ENCODE measurements around the gene AMIGO1.

Gene AMIGO1

DNA sequence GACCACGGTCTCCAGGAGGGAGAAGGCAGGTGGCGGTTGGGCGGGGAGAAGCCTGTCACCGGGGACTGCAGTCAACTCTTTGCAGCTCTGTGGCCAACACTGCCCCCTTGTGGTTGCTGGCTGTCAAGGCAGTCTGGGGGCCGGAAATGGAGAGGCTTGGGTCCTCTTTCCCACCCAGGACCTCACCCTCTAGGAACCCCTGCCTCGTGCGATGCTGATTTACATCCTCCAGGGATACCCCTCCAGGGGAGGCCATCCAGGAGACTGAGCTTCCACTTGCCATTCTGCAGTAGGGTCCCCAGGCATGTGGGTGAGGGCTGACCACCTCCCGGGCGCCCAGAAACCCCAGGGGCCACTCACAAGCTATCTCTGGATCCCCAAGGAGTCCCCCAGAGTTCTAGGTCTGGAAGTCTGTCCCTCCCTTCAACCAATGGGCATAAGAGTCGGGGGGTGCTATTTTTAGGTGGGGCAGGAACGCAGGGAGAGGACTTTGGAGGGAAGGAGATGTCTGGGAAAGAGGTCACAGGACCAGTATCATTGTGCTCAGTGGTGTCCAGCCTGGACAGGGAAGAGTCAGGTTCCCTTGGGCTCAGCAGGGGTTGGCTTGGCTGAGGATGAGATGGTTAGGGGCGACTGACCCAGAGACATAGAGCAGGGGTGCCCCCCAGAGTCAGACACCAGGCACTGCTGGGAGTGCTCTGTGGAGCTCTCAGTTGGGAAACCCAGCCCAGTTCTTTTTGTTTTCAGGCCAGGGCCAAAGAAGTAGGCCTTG lies 23.0 kb upstream of the AMIGO1 start:
- peak; percentile 69 for DNase-seq (ENCODE audit: low spot score)

DNA sequence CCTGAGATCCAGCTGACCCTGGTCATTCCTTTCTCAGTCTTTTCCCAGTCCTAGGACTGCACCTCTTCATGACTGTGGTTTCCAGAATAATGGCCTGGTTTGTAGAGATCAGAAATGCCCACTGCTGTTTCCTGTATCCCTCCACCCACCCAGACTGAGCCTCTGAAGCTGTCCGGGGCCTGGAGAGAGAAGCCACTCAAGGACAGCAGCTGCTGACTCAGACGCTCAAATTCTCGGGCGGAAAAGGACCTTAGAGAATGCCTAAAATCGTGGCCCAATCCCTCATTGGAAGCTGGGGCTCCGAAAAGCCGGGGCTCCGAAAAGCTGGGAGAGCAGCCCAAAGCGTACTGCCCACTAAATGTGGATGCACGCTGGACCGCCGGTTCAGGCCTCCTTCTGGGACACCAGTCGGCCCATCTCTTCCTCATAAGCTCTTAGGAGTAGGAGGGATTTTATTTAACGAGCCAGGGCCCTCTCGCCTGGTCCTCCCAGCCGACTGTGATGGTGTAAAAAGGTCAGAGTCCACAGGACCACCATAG lies 22.4 kb upstream of the AMIGO1 start:
- DNase-seq (ENCODE audit: low spot score): no peak

DNA sequence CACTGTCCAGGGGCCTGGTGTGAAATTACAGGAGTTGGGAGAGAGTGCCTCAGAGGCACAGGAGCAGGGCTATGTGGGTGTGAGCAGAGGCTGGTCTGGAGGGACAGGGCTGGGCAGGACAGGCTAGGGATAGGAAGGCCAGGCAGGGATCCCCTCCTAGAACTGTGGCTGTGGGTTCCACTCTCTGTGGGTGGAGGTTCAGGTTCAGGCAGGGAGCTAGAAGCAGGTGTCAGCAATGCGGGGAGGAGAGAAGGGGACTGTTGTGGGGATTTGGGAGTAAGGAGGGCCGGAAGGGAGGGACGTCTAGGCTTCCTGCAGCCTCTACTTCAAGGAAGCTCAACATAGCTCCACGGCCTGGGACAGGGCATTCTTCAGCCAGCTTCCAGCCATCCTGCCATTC lies 21.9 kb upstream of the AMIGO1 start:
- no peak for DNase-seq (ENCODE audit: low spot score)

DNA sequence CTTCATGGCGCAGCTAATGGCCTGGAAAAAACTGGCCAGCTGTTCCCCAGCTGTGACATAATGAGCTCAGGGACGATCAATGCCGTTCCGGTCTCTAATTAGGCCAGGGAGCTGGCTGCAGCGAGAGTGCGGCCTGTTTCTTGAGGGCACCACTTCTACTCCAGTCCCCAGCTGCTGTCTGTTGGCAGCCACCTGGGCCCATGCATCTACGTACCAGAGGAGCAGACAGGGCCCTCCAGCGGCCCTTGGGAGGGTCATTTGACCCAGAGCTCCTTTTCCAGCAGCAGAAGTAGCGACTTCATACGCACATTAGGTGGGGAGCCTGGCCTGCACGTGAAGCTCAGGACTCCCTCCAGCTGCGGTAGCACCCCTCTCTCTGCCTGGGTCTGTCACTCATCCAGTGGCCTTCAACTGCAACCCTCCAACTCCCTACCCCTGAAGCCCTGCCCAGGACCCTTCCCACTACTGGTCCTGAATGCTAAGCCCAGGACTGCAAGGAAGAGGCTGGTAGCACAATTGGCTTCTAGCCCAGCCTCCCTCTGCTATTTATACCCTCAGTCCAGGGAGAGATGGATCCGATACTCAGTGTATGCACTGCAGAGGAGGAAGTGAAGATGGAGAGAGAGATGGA lies 21.0 kb upstream of the AMIGO1 start:
- DNase-seq (ENCODE audit: low spot score): no peak

DNA sequence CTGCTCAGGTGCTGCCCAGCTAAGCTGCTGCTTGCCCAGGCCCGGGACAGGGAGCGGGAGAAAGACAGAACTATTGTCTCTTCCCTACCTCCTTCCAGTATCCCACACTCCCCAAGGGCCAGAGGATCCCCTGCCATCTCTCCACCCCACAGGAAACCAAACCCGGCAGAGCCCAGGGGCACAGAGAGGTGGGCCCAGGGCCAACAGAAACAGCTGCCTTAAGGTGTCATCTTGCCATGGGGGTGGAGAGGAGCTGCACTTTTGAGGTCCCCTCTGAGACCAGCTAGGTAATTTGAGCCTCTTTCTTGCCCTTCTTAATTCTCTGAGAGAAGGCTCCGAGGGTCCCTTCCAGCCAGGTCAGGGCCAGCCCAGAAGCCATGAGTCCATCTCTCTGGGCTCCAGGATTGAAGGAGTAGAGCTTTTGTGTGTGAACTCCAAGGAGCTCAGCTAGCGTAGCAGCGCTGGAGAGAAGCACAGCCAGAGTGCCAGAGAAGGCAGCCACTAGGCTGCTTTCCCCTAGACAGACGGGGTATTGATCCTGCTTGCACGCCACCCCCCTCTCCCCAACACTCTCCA lies 20.4 kb upstream of the AMIGO1 start:
- DNase-seq (ENCODE audit: low spot score): no peak

DNA sequence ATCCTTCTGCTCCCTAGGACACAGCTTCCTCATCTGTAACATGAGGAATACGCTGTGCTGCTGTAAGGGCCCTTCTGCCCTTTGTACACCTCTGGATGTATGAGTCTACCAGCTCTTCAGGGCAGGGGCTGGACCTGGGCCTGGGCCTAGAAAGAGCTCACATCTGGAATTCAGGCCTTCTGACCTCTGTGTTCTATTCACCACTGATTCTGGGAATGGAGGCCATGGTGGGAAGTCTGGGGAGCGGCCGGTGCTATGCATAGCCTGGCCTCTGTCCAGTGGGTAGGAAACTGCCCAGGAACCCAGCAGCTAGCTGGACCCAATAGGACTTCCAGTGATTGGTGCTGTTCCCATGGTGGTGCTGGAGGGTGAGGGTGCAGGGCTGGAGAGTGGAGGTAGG lies 19.2 kb upstream of the AMIGO1 start:
- no peak for DNase-seq (ENCODE audit: low spot score)

DNA sequence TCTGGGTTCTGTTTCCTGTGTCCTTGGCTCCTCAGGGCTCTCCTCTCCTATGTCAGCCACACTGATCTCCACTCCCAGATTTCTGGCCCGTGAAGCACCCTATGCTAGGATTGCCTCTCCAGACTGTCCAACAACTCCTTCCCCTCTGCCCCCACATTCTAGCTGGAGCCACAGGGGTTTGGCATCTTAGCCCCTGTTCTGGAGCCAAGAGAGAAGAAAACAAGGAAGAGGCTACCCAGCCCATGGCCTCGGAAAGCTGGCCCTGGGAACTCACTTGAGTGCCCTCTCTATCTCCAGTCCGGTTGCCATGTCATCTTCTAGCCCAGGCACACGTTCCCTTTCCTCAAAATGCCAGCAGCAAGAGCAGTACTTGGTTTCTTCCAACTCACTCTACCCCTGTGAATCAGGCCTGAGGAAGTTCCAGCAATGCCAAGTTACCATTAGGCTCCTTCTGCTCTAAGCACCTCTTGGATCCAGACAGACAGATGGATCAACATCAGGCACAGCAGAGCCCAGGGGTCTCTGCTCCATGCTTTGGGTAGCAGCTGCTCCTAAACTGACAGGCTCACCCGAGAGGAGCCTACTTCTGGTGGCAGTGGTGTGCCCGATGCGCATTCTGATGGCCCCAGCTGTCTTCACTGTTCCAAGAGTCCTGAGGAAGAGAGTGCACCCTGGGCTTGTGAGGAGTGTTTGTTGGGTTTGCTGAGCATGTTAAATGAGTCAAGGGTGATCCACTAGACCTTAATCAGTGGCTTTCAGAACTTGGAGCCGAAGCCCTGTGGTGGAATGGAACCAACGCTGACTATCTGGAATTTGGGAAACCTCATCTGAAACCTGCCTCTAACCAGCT lies 18.5 kb upstream of the AMIGO1 start:
- no peak for DNase-seq (ENCODE audit: low spot score)

DNA sequence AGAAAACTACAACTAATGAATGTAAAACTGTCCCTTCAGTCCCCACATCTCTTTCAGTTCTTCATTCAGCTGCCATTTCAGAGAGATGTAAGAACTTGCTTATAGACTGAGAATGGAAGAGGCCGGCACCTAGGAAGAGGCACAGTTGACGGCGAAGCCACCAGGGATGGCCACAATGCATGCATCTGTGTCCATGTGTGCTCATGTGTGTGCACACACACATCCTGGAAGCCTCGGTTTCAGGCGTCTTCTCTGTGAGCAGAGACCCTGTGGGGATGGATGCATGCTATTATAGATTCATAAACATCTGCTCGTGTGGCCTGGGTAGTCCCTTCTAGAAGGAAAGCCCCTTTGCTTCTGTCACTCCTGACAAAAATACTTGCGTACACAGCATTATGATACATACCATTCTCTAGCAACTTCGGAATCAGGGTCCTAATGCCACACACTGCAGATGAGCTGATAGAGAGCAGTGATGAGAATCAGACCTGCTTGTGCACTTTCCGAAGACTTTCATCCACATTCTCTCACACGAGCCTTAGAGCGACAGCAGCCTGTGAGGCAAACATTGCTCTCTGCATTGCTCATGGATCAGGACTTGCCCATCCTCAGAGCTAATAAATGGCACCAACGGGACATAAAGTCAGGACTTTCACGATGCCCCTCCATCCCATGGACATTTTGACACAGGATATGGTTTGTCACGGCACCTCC lies 17.7 kb upstream of the AMIGO1 start:
- no peak for DNase-seq (ENCODE audit: low spot score)

DNA sequence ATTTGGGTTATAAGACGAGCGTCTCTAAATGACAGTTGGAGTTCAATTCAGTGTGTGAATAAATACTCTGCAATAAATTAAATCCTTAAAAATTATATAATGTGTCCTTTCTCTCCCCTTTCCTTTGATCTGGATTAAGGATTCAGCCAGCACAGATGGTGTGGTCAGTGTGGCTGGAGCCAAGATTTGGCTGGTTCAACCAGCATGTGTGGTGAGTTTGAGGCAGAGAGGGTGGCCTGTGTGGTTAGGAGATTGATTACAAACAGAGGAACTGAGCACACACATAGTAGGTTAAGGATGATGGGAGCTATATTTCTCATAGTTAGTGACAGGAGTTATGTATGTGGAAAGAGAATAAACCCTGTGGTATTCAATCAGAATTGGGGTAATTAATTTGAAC lies 14.2 kb upstream of the AMIGO1 start:
- no peak for DNase-seq (ENCODE audit: low spot score)

DNA sequence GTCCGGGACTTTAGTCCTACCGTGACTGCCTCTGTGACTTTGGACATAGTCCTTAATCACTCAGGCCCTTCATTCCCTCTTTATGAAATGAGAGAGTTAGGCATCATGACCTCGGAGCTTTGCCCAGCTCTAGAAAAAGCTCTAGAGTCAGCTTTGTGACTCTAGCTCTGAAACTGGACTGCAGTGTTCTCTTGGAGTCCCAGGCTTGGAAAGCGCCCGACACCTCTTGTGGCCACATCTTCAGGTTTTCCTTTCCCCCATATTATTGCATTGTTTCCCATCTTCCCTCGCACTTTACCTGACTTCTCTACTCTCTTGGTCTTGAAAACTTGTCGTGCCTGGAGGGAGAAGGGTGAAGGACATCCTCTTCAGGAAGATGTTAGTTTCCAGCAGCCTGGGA lies 12.5 kb upstream of the AMIGO1 start:
- DNase-seq (ENCODE audit: low spot score): no peak

DNA sequence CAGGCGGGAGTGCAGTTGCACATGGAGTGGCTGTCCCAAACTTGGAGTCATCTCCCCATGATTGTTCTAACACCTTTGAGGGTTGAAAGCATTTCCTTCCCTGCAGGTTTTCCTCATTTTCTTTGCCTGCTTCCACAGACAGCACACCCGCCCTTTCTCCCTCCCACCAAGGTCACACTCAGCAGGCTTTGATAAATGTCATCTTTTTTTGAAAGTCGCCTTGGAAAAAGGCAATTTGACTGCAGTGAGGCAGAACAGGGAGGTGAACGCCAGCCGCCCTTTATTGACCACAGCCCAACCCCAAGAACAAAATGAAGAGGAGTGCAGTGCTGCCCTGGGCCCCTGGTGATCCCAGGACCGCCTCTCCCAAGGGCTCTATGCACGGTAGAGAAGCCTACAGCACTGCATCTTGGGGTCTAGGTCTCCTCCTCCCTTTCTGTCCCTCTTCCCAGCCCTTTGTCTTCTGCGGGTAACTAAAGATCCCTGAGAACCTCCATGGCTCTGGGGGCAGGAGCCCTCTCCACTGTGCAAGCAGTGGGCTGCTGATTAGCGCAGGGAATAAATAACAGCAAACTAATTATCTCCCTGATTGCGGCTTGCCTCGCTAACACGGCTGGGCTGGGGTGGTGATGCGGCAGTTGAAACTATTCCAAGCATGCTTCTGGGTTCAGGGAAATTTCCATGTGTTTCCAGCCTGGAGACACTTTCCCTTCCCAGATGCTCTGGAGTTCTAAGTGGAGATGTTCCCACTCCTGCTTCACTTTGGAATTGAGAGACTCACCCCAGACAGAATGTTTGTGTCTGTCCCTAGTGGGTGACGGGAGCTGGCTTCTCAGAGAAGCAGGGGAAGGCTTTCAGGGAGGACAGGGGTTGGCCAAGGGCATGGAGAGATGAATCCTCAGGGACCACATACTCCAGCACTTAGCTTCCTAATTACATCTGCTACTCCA lies 11.8 kb upstream of the AMIGO1 start:
- no peak for DNase-seq (ENCODE audit: low spot score)

DNA sequence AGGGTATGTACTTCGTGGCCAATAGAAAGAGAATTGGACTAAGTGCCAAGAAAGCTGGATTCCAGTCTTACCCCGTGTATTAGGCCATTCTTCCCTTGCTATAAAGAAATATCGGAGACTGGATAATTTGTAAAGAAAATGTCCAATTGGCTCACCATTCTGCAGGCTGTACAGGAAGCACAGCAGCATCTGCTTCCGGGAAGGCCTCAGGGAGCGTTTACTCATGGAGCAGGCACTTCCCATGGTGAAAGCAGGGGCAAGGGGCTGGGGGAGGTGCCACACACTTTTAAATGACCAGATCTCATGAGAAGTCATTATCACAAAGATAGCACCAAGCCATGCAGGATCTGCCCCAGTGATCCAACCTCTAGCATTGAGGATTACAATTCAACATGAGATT lies 7.8 kb upstream of the AMIGO1 start:
- DNase-seq (ENCODE audit: low spot score): no peak

DNA sequence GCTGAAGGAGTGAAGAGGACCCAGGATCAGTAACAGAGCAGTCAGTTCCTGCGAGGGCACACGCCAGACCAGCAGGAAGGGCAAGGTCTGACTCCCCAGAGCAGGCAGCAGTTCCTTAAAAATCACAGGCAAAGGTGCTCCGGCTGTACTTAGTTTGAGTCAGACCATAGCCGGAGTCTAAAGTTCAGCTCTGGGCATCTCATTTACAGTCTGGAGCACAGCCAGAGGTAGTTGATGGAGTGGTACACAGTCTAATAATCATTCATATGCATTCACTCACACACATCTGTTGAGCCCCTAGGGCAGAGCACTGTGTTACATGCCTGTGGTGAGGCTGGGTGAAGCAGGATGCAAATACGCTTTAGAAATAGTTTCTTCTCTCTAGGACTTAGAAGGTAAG lies 7.3 kb upstream of the AMIGO1 start:
- no peak for DNase-seq (ENCODE audit: low spot score)

DNA sequence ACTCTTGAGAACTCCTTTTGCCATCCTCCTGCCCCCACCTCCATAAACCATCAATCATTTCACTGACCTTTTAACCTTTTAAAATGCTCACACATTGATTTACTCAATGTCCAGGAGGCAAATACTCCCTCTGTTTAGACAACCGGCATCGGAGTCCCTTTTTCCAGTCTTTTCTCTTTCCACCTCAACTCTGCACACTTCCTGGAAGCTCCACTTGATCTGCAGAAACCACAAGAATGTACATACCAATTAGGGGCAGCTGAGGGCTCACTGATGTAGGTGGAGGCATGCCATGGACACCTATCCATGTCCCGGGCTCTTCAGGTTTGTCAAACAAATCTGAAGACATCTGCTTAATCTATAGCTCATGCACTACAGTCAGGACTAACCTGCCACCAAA lies 5.3 kb upstream of the AMIGO1 start:
- DNase-seq (ENCODE audit: low spot score): no peak

DNA sequence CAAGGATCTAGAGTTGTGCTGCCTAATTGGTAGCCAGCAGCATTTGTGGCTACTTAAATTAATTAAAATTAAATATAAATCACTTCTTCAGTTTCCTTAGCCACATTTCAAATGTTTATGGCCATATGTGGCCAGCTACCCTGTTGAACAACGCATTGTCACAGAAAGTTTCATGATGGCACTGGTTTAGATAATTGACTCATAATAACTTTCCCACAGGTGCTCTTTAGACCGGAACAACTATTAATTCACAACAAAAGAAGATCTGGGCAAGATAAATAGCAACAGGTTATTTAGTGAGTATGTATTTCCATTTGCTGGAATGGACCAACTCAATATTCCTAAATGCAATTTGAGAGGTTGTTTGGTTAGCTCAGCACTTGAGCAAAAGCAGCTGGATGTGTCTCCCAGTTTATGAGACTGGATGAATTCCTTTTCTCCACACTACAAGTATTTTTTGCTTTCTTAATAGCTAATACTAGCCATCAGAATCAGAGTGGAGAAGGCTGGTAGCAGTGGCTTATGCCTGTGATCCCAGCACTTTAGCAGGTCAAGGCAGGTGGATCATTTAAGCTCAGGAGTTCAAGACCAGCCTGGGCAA lies 3.7 kb upstream of the AMIGO1 start:
- no peak for DNase-seq (ENCODE audit: low spot score)

DNA sequence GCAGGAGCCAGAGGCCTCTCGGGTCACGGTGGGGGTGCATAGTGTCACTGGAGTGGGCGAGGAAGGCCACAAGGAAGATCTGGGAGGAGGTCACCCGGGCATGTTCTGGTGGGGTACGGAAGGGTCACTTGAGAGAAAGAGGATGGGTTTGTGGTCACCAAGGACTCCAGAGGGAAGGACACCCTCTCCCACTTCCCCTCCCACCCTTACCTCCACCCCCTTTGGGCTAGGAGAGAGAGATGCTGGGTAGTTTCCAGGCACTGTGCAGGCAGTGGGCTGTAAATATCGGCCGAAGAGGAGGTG lies 703 bp downstream of the AMIGO1 start:
- DNase-seq (ENCODE audit: low spot score): no peak

DNA sequence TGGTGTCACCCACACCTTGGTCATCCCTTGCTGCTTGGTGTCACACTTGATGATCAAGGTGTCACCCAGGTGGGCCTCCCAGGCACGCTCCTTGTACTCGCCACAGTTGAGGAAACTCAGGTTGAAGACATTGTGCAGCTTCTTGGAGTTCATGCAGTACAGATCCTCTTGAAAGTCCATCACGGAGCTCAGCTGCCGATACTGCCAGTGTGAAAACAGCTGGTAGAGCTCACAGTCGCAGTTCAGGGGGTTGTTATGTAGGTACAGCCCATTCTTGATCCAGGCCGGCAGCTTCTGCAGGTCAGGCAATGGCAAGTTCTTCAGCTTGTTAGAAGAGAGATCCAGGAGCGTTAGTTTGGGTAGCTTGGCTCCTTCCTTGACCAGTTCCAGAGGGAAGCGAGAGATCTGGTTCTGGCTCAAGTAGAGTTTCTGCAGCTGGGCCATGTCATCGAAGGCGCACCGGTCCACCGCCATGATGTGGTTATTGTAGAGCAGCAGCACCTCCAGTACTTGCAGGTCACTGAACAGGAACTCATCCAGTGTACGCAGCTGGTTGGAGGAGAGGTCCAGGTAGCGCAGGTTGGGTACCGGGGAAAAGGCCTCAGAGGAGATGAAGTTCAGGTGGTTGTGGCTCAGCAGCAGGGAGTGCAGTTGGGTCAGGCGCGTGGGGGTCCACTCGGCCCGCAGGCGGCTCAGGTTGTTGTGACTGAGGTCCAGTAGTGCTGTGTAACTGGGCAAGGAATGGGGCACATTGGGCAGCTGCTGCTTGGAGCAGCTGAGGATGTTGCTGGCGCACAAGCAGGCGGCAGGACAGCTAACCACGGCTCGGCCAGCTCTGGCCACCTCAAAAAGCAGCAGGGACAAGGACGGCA lies 1.3 kb downstream of the AMIGO1 start:
- DNase-seq (ENCODE audit: low spot score): no peak

DNA sequence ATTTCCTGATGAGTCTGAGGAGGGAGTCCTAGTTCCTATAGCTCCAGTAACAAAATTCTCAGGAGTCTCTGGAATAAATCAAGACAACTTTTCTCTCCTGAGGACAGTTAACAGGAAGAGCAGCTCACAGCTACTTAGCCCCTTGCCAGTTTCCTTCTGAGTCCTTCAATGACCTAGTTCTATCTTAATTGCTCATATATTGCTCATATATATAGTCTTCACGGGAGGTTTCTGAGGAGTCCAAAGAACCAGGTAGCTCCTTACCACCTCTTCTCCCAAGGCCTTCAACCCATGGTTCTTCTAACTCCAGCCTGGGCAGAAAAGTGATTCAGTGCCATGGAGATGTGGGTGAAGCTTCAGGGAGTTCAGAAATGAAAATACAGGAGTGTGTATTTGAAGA lies 4.6 kb downstream of the AMIGO1 start:
- no peak for DNase-seq (ENCODE audit: low spot score)

DNA sequence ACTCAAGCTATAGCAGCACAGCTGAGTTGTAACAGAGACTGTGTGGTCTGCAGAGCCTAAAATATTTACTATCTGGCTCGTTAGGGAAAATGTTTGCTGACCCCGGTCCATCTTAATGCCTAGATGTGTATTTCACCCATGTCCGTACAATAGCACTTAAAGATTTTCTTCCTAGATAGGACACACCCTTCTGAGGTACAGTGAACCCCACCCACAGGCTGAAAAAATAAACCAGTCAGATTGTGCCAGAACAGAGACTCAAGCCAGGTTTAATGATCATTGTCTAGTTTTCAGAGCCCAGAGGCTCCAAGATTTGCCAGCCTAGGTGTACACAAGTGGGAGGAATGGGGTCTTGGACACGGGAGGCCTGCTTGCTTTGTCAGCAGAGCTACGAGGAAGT lies 5.6 kb downstream of the AMIGO1 start:
- no peak for DNase-seq (ENCODE audit: low spot score)
